ENCODE measurements around the gene CFAP58. TPM values are rescaled to one million over a fixed set of nuclear protein-coding genes. Genes with fewer than 3 reads are reported as not detected.

CFAP58 gene
- total RNA-seq, 1 experiment from 2014 or later: not detected

- CTCF ChIA-PET: interaction anchor here (0.6 to 0.7 kb wide), 2 partner anchors 46 to 614 kb away, joined by 3 to 4 read pairs; no protein-coding TSS in a partner anchor
- peaks cover 15% of the 10 kb centered on the region for H3K27me3 Mint-ChIP-seq (ENCODE audit: unreplicated experiment)
- BruUV-seq (replicated peaks): no TSS peak
- no peak for DNase-seq
- H3K27ac Mint-ChIP-seq (ENCODE audit: unreplicated experiment): no peak overlapping the region
- no peak for TF ChIP-seq CTCF (IDR thresholded peaks at IDR 0.05; ENCODE audit: unreplicated experiment)
- no peaks in the 10 kb centered on the region for H3K9me3 Mint-ChIP-seq (ENCODE audit: low read depth, unreplicated experiment)
- intact Hi-C loops (cut with micrococcal nuclease; ENCODE audit: unreplicated experiment): no loop called here
- no peaks in the 10 kb centered on the region for H3K36me3 Mint-ChIP-seq (ENCODE audit: insufficient read depth, unreplicated experiment)
- H3K4me1 Mint-ChIP-seq (ENCODE audit: low read depth, unreplicated experiment): peaks cover 11% of the 10 kb centered on the region
- no peak overlapping the region for H3K4me3 Mint-ChIP-seq (ENCODE audit: low read depth, unreplicated experiment)
These were observed 32.4 kb upstream of the CFAP58 start for GRCh38 chr10:104321226-104321625.

GRCh38 chr10:104321725-104322415 lies 31.8 kb upstream of the CFAP58 start:
- no peak overlapping the region for H3K4me3 Mint-ChIP-seq (ENCODE audit: low read depth, unreplicated experiment)
- intact Hi-C loops (cut with micrococcal nuclease; ENCODE audit: unreplicated experiment): no loop called here
- no TSS peak for BruUV-seq (replicated peaks)
- CTCF ChIA-PET: interaction anchor here (0.7 kb wide), 2 partner anchors 47 to 50 kb away, joined by 3 to 4 read pairs; no protein-coding TSS in a partner anchor
- peaks cover 11% of the 10 kb centered on the region for H3K4me1 Mint-ChIP-seq (ENCODE audit: low read depth, unreplicated experiment)
- TF ChIP-seq CTCF (IDR thresholded peaks at IDR 0.05; ENCODE audit: unreplicated experiment): no peak
- no peaks in the 10 kb centered on the region for H3K9me3 Mint-ChIP-seq (ENCODE audit: low read depth, unreplicated experiment)
- H3K27ac Mint-ChIP-seq (ENCODE audit: unreplicated experiment): no peak overlapping the region
- peaks cover 20% of the 10 kb centered on the region for H3K27me3 Mint-ChIP-seq (ENCODE audit: unreplicated experiment)
- no peak for DNase-seq
- H3K36me3 Mint-ChIP-seq (ENCODE audit: insufficient read depth, unreplicated experiment): no peaks in the 10 kb centered on the region

GRCh38 chr10:104322416-104322782 lies 31.2 kb upstream of the CFAP58 start:
- no peaks in the 10 kb centered on the region for H3K9me3 Mint-ChIP-seq (ENCODE audit: low read depth, unreplicated experiment)
- H3K27me3 Mint-ChIP-seq (ENCODE audit: unreplicated experiment): peaks cover 20% of the 10 kb centered on the region
- no peak overlapping the region for H3K4me3 Mint-ChIP-seq (ENCODE audit: low read depth, unreplicated experiment)
- no peak for DNase-seq
- no peaks in the 10 kb centered on the region for H3K36me3 Mint-ChIP-seq (ENCODE audit: insufficient read depth, unreplicated experiment)
- no peak overlapping the region for H3K27ac Mint-ChIP-seq (ENCODE audit: unreplicated experiment)
- BruUV-seq (replicated peaks): no TSS peak
- peaks cover 9% of the 10 kb centered on the region for H3K4me1 Mint-ChIP-seq (ENCODE audit: low read depth, unreplicated experiment)
- CTCF ChIA-PET: no interaction called here
- intact Hi-C loops (cut with micrococcal nuclease; ENCODE audit: unreplicated experiment): no loop called here
- TF ChIP-seq CTCF (IDR thresholded peaks at IDR 0.05; ENCODE audit: unreplicated experiment): no peak

- no peak for TF ChIP-seq CTCF (IDR thresholded peaks at IDR 0.05; ENCODE audit: unreplicated experiment)
- H3K4me1 Mint-ChIP-seq (ENCODE audit: low read depth, unreplicated experiment): peaks cover 2% of the 10 kb centered on the region
- no peak overlapping the region for H3K27ac Mint-ChIP-seq (ENCODE audit: unreplicated experiment)
- no peaks in the 10 kb centered on the region for H3K36me3 Mint-ChIP-seq (ENCODE audit: insufficient read depth, unreplicated experiment)
- no peak for DNase-seq
- no TSS peak for BruUV-seq (replicated peaks)
- no peak overlapping the region for H3K4me3 Mint-ChIP-seq (ENCODE audit: low read depth, unreplicated experiment)
- H3K27me3 Mint-ChIP-seq (ENCODE audit: unreplicated experiment): peaks cover 17% of the 10 kb centered on the region
- intact Hi-C loops (cut with micrococcal nuclease; ENCODE audit: unreplicated experiment): no loop called here
- no peaks in the 10 kb centered on the region for H3K9me3 Mint-ChIP-seq (ENCODE audit: low read depth, unreplicated experiment)
- CTCF ChIA-PET: no interaction called here
These were observed 30.5 kb upstream of the CFAP58 start for GRCh38 chr10:104323085-104323484.

All from Calu3 (cell line).